K562 (cell line): ENCODE data around the gene AGO4. TPM values are rescaled to one million over a fixed set of nuclear protein-coding genes. Genes with fewer than 3 reads are reported as not detected.

Experiments used
- ATAC-seq: fragments of 200-7000 bp; cut with Tn5 transposase; 3 replicates; pipeline ENCODE4 v1.9.1; 2020; ENCODE audit warnings: moderate library complexity
- BruUV-seq: library from RNA; stranded (reverse); fragments of 400-500 nt; replicated peaks from 2 replicates; lab custom pipeline; 2021; lab: Mats Ljungman, UMichigan
- CTCF ChIA-PET: fragments of 300-600 bp; formaldehyde crosslinking; extraction: SDS; loops from one replicate; lab custom pipeline; 2021; ENCODE audit warnings: low intra/inter-chr PET ratio; lab: Yijun Ruan, JAX
- POLR2A ChIA-PET: fragments of 300-600, 350-650 bp; sonication (Branson Sonifier 250); formaldehyde crosslinking; extraction: SDS; loops from one replicate; lab custom pipeline; 2021; ENCODE audit warnings: antibody characterized with exemption, inconsistent platforms; lab: Yijun Ruan, JAX
- DNase-seq, 4 experiments: peaks; one replicate each; pipeline versions ENCODE4 v3.0.0 to v3.0.0-alpha.2; 2011 to 2018; ENCODE audit warnings: low spot score in 3 of 4, mixed read lengths in 3 of 4; ENCODE audit errors: extremely low read depth in 1 of 4
- FAIRE-seq: peaks from 2 replicates; lab custom pipeline; 2011; peaks lifted over from hg19 to GRCh38; lab: Jason Lieb, UNC
- H2AFZ ChIP-seq: 2 replicates; pipeline ENCODE4 v1.6.0; 2011; ENCODE audit warnings: low read depth, low read length, control low read depth, inconsistent platforms
- H3K27ac ChIP-seq: fragments of 200-600 bp; 3 replicates; pipeline ENCODE4 v1.8.0; 2011; ENCODE audit warnings: low read depth, mild to moderate bottlenecking, control low read depth, inconsistent platforms, low read length, moderate library complexity, mixed read lengths; ENCODE audit errors: extremely low read depth
- H3K27me3 ChIP-seq, 2 experiments: fragments of 300-600 bp in 1 of 2; 2 replicates in 1 of 2; 3 replicates in 1 of 2; pipeline versions ENCODE4 v1.6.0 to v1.8.0; 2011; ENCODE audit warnings: inconsistent platforms in 2 of 2, low read length in 2 of 2, mild to moderate bottlenecking in 1 of 2, mixed read lengths in 1 of 2, moderate library complexity in 1 of 2; ENCODE audit not compliant: control insufficient read depth in 2 of 2, insufficient read depth in 2 of 2
- H3K36me3 ChIP-seq: fragments of 300-600 bp; 3 replicates; pipeline ENCODE4 v1.8.0; 2011; ENCODE audit warnings: mild to moderate bottlenecking, low read length, inconsistent platforms; ENCODE audit not compliant: control insufficient read depth, insufficient read depth
- H3K4me1 ChIP-seq, 2 experiments: fragments of 200-600 bp in 1 of 2; replicated peaks in 1 of 2; 2 replicates in 1 of 2; 3 replicates in 1 of 2; pipeline versions ENCODE4 v1.5.1 to v1.8.0; 2011; ENCODE audit warnings: inconsistent platforms in 2 of 2, low read length in 2 of 2, mild to moderate bottlenecking in 1 of 2, mixed read lengths in 1 of 2, moderate library complexity in 1 of 2; ENCODE audit not compliant: control insufficient read depth in 2 of 2, insufficient read depth in 2 of 2
- H3K4me2 ChIP-seq: 2 replicates; pipeline ENCODE4 v1.6.1; 2011; ENCODE audit warnings: low read length, control low read depth, inconsistent platforms, mixed read lengths; ENCODE audit not compliant: insufficient read depth
- H3K4me3 ChIP-seq: fragments of 200-600 bp; sonication (generic), shearing (Covaris generic); 2 replicates; pipeline ENCODE4 v1.5.1; 2016; ENCODE audit warnings: control low read depth, inconsistent platforms
- H3K79me2 ChIP-seq: fragments of 200-600 bp; 3 replicates; pipeline ENCODE4 v1.8.0; 2011; ENCODE audit warnings: low read length, inconsistent platforms; ENCODE audit not compliant: control insufficient read depth, insufficient read depth
- H3K9ac ChIP-seq, 2 experiments: 2 replicates each; pipeline versions ENCODE4 v1.6.0 to v1.6.1; 2011; ENCODE audit warnings: low read depth in 2 of 2, low read length in 2 of 2, control low read depth in 1 of 2, inconsistent platforms in 1 of 2, mild to moderate bottlenecking in 1 of 2, mixed read lengths in 1 of 2; ENCODE audit not compliant: insufficient read depth in 1 of 2
- H3K9me1 ChIP-seq: one replicate; pipeline ENCODE4 v1.6.0; 2011; ENCODE audit warnings: inconsistent platforms, mild to moderate bottlenecking, low read length, moderate library complexity; ENCODE audit not compliant: control insufficient read depth, insufficient read depth
- H3K9me3 ChIP-seq: replicated peaks from 2 replicates; pipeline ENCODE4 v1.5.1; 2011; ENCODE audit warnings: low read depth, low read length, inconsistent platforms; ENCODE audit not compliant: control insufficient read depth, insufficient read depth
- H4K20me1 ChIP-seq: replicated peaks from 2 replicates; pipeline ENCODE4 v1.6.1; 2011; ENCODE audit warnings: low read length, inconsistent platforms, mixed read lengths; ENCODE audit not compliant: control insufficient read depth, insufficient read depth
- ATF7 ChIP-seq: fragments of 450-650 bp; IDR thresholded peaks from 2 replicates; pipeline ENCODE4 v1.7.1; 2014; ENCODE audit warnings: mild to moderate bottlenecking, moderate library complexity
- C11orf30 ChIP-seq: fragments of 450-650 bp; IDR thresholded peaks from 2 replicates; pipeline ENCODE4 v1.6.1; 2016; ENCODE audit warnings: low read depth, mild to moderate bottlenecking
- CBFA2T3 ChIP-seq: fragments of 450-650 bp; IDR thresholded peaks from 2 replicates; pipeline ENCODE4 v1.6.1; 2017
- KLF10 ChIP-seq: fragments of 250-450 bp; sonication (Bioruptor Pico); IDR thresholded peaks from 2 replicates; pipeline ENCODE4 v1.6.1; 2021; ENCODE audit warnings: matching md5 sums
- NFIC ChIP-seq: fragments of 450-650 bp; IDR thresholded peaks from 2 replicates; pipeline ENCODE4 v1.6.1; 2017; ENCODE audit warnings: mild to moderate bottlenecking, inconsistent platforms
- SMARCA5 ChIP-seq: fragments of 450-650 bp; IDR thresholded peaks from 2 replicates; pipeline ENCODE4 v1.6.1; 2016
- SPI1 ChIP-seq: IDR thresholded peaks from 2 replicates; pipeline ENCODE4 v1.6.1; 2011; ENCODE audit warnings: low read depth, low read length, control low read depth, borderline replicate concordance
- ZNF121 ChIP-seq: sonication (generic); formaldehyde crosslinking; conservative IDR thresholded peaks from 2 replicates; pipeline ENCODE4 v1.8.0; 2022; ENCODE audit warnings: missing genetic modification reagents
- WGBS: fragments of 100-300 bp; shearing (Covaris generic); methylation state at CpG from one replicate; pipeline ENCODE4 v1.1.6; 2016; ENCODE audit warnings: low coverage, mixed read lengths; ENCODE audit not compliant: insufficient coverage; ENCODE audit errors: missing lambda C conversion rate; 5-methylcytosine and 5-hydroxymethylcytosine counted together
- in situ Hi-C: fragments of 300-500 bp; cut with MboI; formaldehyde crosslinking; loops from 4 replicates; pipeline ENCODE4 v1.15.0; 2018; ENCODE audit warnings: inconsistent platforms, mixed read lengths
- intact Hi-C: fragments of 100-400 bp; cut with micrococcal nuclease; formaldehyde crosslinking; loops from 2 replicates; pipeline ENCODE4 v1.14.2; 2022
- polyA plus RNA-seq, 8 experiments: library from polyadenylated mRNA; depleted of rRNA in 4 of 8; stranded (reverse) in 5 of 8; unstranded in 3 of 8; fragments of >200 nt; fragmentation: Nextera tagmentation in 2 of 8; fragmentation: Illumina TruSeq in 1 of 8; extraction: Ambion mirVana in 2 of 8; extraction: Trizol in 1 of 8; gene quantifications; 2 replicates each; pipeline versions ENCODE4 v1.2.1 to v1.2.3, GENCODE V29; 2011 to 2014; ENCODE audit warnings: inconsistent platforms in 1 of 8, missing spikeins in 1 of 8
- total RNA-seq, 7 experiments: library from RNA; depleted of rRNA in 6 of 7; stranded (reverse); fragments of >200 nt in 6 of 7; fragmentation: Illumina TruSeq in 2 of 7; extraction: Trizol in 2 of 7; gene quantifications; 2 replicates each; pipeline versions ENCODE4 v1.2.1 to v1.2.3, GENCODE V29; 2011 to 2021; ENCODE audit warnings: low replicate concordance in 1 of 7
- TF ChIP-seq, protein P1 (sequence below): fragments of 150-350 bp; conservative IDR thresholded peaks from 2 replicates; pipeline ENCODE4 v1.6.1; 2014; ENCODE audit warnings: low read length

Gene AGO4
- total and polyA plus RNA-seq, 9 of the 15 experiments (the other 6 are each of a cell fraction or from before 2014, with no cell fraction given) = 1.3 to 10.5 (median 6.5) TPM

GRCh38 chr1:35845766-35846165 is 38.0 kb downstream of the AGO4 start:
- Histone ChIP-seq H2AFZ (no peak overlapping the region), H3K4me2 (no peak overlapping the region), H3K9me3 (no peaks in the 10 kb centered on the region), H3K27me3 (no peaks in the 10 kb centered on the region), H3K27ac (no peak overlapping the region), H4K20me1 (no peaks in the 10 kb centered on the region), H3K4me3 (no peak overlapping the region), H3K9me1 (no peaks in the 10 kb centered on the region), H3K79me2 (no peaks in the 10 kb centered on the region), H3K36me3 (peaks cover 12% of the 10 kb centered on the region; the same call in 1 of the 3 replicates), H3K9ac (no peak overlapping the region), H3K4me1 (no peaks in the 10 kb centered on the region)
- BruUV-seq = no TSS peak
- TF ChIP-seq SMARCA5 = no peak
- TF ChIP-seq CBFA2T3 = 0 out of 2 replicates have a peak, but pooled peaks have one; percentile 6
- peak; percentile 58; the same call in 1 of the 2 replicates for TF ChIP-seq NFIC
- WGBS = 8% methylated on average over 1 of the region's 1 CpG
- in situ Hi-C loops (no loop called here), intact Hi-C loops (no loop called here)
- POLR2A ChIA-PET = no interaction called here
- no peak for ATAC-seq
- CTCF ChIA-PET = no interaction called here
- no peak for DNase-seq
- FAIRE-seq = no peak

GRCh38 chr1:35847935-35848565 is 40.2 kb downstream of the AGO4 start:
- Histone ChIP-seq H3K9me1 (no peaks in the 10 kb centered on the region), H3K4me3 (no peak overlapping the region), H3K9me3 (no peaks in the 10 kb centered on the region), H2AFZ (no peak overlapping the region), H4K20me1 (no peaks in the 10 kb centered on the region), H3K27ac (no peak overlapping the region), H3K36me3 (no peaks in the 10 kb centered on the region; the same call in 2 of the 3 replicates), H3K4me1 (no peaks in the 10 kb centered on the region), H3K27me3 (no peaks in the 10 kb centered on the region), H3K79me2 (no peaks in the 10 kb centered on the region), H3K9ac (no peak overlapping the region), H3K4me2 (no peak overlapping the region)
- CTCF ChIA-PET = no interaction called here
- POLR2A ChIA-PET = interaction anchor here (1.0 to 1.6 kb wide), 2 partner anchors 17 to 45 kb away, joined by 5 read pairs; no protein-coding TSS in a partner anchor
- in situ Hi-C loops (no loop called here), intact Hi-C loops (no loop called here)
- DNase-seq (no peak), ATAC-seq (no peak), FAIRE-seq (no peak)
- TF ChIP-seq ZNF121 (no peak), KLF10 (no peak), ATF7 (no peak), SPI1 (0 out of 2 replicates have a peak, but pooled peaks have one; percentile 25), C11orf30 (no peak)
- TF ChIP-seq, protein P1, sequence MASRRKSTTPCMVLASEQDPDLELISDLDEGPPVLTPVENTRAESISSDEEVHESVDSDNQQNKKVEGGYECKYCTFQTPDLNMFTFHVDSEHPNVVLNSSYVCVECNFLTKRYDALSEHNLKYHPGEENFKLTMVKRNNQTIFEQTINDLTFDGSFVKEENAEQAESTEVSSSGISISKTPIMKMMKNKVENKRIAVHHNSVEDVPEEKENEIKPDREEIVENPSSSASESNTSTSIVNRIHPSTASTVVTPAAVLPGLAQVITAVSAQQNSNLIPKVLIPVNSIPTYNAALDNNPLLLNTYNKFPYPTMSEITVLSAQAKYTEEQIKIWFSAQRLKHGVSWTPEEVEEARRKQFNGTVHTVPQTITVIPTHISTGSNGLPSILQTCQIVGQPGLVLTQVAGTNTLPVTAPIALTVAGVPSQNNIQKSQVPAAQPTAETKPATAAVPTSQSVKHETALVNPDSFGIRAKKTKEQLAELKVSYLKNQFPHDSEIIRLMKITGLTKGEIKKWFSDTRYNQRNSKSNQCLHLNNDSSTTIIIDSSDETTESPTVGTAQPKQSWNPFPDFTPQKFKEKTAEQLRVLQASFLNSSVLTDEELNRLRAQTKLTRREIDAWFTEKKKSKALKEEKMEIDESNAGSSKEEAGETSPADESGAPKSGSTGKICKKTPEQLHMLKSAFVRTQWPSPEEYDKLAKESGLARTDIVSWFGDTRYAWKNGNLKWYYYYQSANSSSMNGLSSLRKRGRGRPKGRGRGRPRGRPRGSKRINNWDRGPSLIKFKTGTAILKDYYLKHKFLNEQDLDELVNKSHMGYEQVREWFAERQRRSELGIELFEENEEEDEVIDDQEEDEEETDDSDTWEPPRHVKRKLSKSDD = no peak
- no TSS peak for BruUV-seq
- WGBS = 72% methylated on average over 1 of the region's 1 CpG
